ENCODE data around the gene SYPL2. TPM values are rescaled to one million over a fixed set of nuclear protein-coding genes. Genes with fewer than 3 reads are reported as not detected.

The SYPL2 gene
- total RNA-seq (under 1 TPM in 4 of 5 donors, not detected in 1; 0.09 to 0.13 (median 0.11) TPM), total RNA-seq (0 to 0.20 (median 0.04) reads per million in 29 experiments)
- total RNA-seq (2013) = 0.09 TPM

GRCh38 chr1:109466452-109467300 is at the start of gene SYPL2:
Gene SYPL2, plus strand, starts transcription at chr1:109466546. Its CDS starts 298 bp downstream, at chr1:109466844.
- no peak within 1 kb of the TSS for H3K27ac ChIP-seq (ENCODE audit: low read length)
- Mint-ChIP-seq H3K9me3 (no peaks in the 10 kb centered on the region), H3K4me3 (peak within 1 kb of the TSS; percentile 69 to 74 (median 71)), H3K36me3 (no peaks in the 10 kb centered on the region), H3K27ac (no peak within 1 kb of the TSS), H3K27me3 (peaks cover 47 to 66% of the 10 kb centered on the region in 2 donors), H3K4me1 (peaks cover 0 to 9% (median 8%) of the 10 kb centered on the region in 3 donors)
- no peaks in the 10 kb centered on the region for H3K36me3 ChIP-seq (ENCODE audit: control insufficient read depth in 2 of 2, extremely low read depth in 1 of 2, insufficient read depth in 1 of 2, low read length in 1 of 2)
- 2% methylated on average over 75 of the region's 88 CpGs for WGBS (ENCODE audit: insufficient coverage)
- CTCF ChIA-PET = no interaction called here
- peaks cover 0 to 14% of the 10 kb centered on the region in 2 experiments for H3K4me1 ChIP-seq (ENCODE audit: control insufficient read depth in 1 of 2, extremely low read depth in 1 of 2, insufficient read depth in 2 of 2, low read length in 2 of 2)
- DNase-seq (peak in 4 of 35 experiments; percentile 10 to 35 (median 20)), ATAC-seq (replicated peaks in 1 of 4) (peak; percentile 45 to 71 (median 56))
- peaks cover 15 to 59% of the 10 kb centered on the region in 2 experiments for H3K27me3 ChIP-seq (replicated peaks in 1 of 2; ENCODE audit: control insufficient read depth in 2 of 2, extremely low read depth in 1 of 2, insufficient read depth in 2 of 2, low read length in 1 of 2)
- H3K9me3 ChIP-seq = no peaks in the 10 kb centered on the region
- peak within 1 kb of the TSS; percentile 41 to 65 for H3K4me3 ChIP-seq (ENCODE audit: control insufficient read depth in 1 of 2, extremely low read depth in 1 of 2, low read length in 1 of 2)
- POLR2A ChIA-PET = interaction anchor here in 1 of 2 donors (0.6 kb wide), 1 partner anchor 13 kb away, joined by 3 read pairs; no protein-coding TSS in a partner anchor

- no peaks in the 10 kb centered on the region for H3K27me3 Mint-ChIP-seq
- POLR2A ChIA-PET = no interaction called here
- DNase-seq (no peak), ATAC-seq (replicated peaks in 1 of 4) (no peak)
- Histone ChIP-seq H3K9me3 (no peaks in the 10 kb centered on the region), H3K27ac (ENCODE audit: low read length) (peak overlapping the region; percentile 89), H3K4me3 (ENCODE audit: control insufficient read depth in 1 of 2, extremely low read depth in 1 of 2, low read length in 1 of 2) (no peak overlapping the region), H3K27me3 (replicated peaks in 1 of 2; ENCODE audit: control insufficient read depth in 2 of 2, extremely low read depth in 1 of 2, insufficient read depth in 2 of 2, low read length in 1 of 2) (no peaks in the 10 kb centered on the region), H3K4me1 (ENCODE audit: control insufficient read depth in 1 of 2, extremely low read depth in 1 of 2, insufficient read depth in 2 of 2, low read length in 2 of 2) (peaks cover 21 to 25% of the 10 kb centered on the region in 2 experiments), H3K36me3 (ENCODE audit: control insufficient read depth in 2 of 2, extremely low read depth in 1 of 2, insufficient read depth in 1 of 2, low read length in 1 of 2) (peaks cover 2 to 31% of the 10 kb centered on the region in 2 donors)
- CTCF ChIA-PET = interaction anchor here (0.6 to 0.7 kb wide), 2 partner anchors 109 to 396 kb away, joined by 3 to 4 read pairs; no protein-coding TSS in a partner anchor
- H3K9me3 Mint-ChIP-seq = no peaks in the 10 kb centered on the region
- peak overlapping the region in 2 of 3 donors; percentile 21 to 87 for H3K4me3 Mint-ChIP-seq
- H3K36me3 Mint-ChIP-seq = peaks cover 27% of the 10 kb centered on the region
- peak overlapping the region; percentile 56 to 96 for H3K27ac Mint-ChIP-seq
- H3K4me1 Mint-ChIP-seq = peaks cover 48 to 57% (median 53%) of the 10 kb centered on the region in 3 donors
- 69% methylated on average over 2 of the region's 2 CpGs for whole genome bisulfite sequencing (ENCODE audit: insufficient coverage)
These were observed 42.8 kb upstream of the SYPL2 start for GRCh38 chr1:109423498-109423897.

- Mint-ChIP-seq H3K4me3 (peak overlapping the region; percentile 87 to 95 (median 95)), H3K4me1 (peaks cover 43 to 48% (median 47%) of the 10 kb centered on the region in 3 donors), H3K9me3 (no peaks in the 10 kb centered on the region), H3K27me3 (no peaks in the 10 kb centered on the region), H3K27ac (peak overlapping the region; percentile 96 to 97), H3K36me3 (peaks cover 14% of the 10 kb centered on the region)
- Histone ChIP-seq H3K27ac (ENCODE audit: low read length) (peak overlapping the region; percentile 89), H3K4me3 (ENCODE audit: control insufficient read depth in 1 of 2, extremely low read depth in 1 of 2, low read length in 1 of 2) (peak overlapping the region; percentile 88 to 95), H3K27me3 (replicated peaks in 1 of 2; ENCODE audit: control insufficient read depth in 2 of 2, extremely low read depth in 1 of 2, insufficient read depth in 2 of 2, low read length in 1 of 2) (no peaks in the 10 kb centered on the region), H3K9me3 (no peaks in the 10 kb centered on the region), H3K36me3 (ENCODE audit: control insufficient read depth in 2 of 2, extremely low read depth in 1 of 2, insufficient read depth in 1 of 2, low read length in 1 of 2) (peaks cover 2 to 16% of the 10 kb centered on the region in 2 donors), H3K4me1 (ENCODE audit: control insufficient read depth in 1 of 2, extremely low read depth in 1 of 2, insufficient read depth in 2 of 2, low read length in 2 of 2) (peaks cover 21 to 25% of the 10 kb centered on the region in 2 experiments)
- ATAC-seq (replicated peaks in 1 of 4) (peak; percentile 39 to 45 (median 44)), DNase-seq (peak in 30 of 35 experiments; percentile 4 to 77 (median 40))
- POLR2A ChIA-PET = interaction anchor here (0.6 to 1.5 kb wide), 11 partner anchors 8 to 336 kb away, joined by 3 to 8 read pairs (median 3); partner anchors contain the start of gene ATXN7L2 (in 2 of the 2)
- CTCF ChIA-PET = interaction anchor here in 1 of 2 donors (1.0 to 3.6 kb wide), 7 partner anchors 26 to 143 kb away, joined by 4 to 22 read pairs (median 5); partner anchors contain the start of genes AMIGO1, CYB561D1 and PSRC1
- under 1% methylated on average over 25 of the region's 32 CpGs for WGBS (ENCODE audit: insufficient coverage)
These were observed 40.7 kb upstream of the SYPL2 start for GRCh38 chr1:109425391-109426280.

GRCh38 chr1:109426281-109427170 is 39.8 kb upstream of the SYPL2 start, which contains the start of gene PSMA5:
Gene PSMA5, minus strand, starts transcription at chr1:109426448. Its CDS starts 118 bp downstream, at chr1:109426330.
- Histone ChIP-seq H3K4me1 (ENCODE audit: control insufficient read depth in 1 of 2, extremely low read depth in 1 of 2, insufficient read depth in 2 of 2, low read length in 2 of 2) (peaks cover 21 to 25% of the 10 kb centered on the region in 2 experiments), H3K27ac (ENCODE audit: low read length) (peak within 1 kb of the TSS; percentile 89), H3K4me3 (ENCODE audit: control insufficient read depth in 1 of 2, extremely low read depth in 1 of 2, low read length in 1 of 2) (peak within 1 kb of the TSS; percentile 88 to 95), H3K9me3 (no peaks in the 10 kb centered on the region), H3K27me3 (replicated peaks in 1 of 2; ENCODE audit: control insufficient read depth in 2 of 2, extremely low read depth in 1 of 2, insufficient read depth in 2 of 2, low read length in 1 of 2) (no peaks in the 10 kb centered on the region), H3K36me3 (ENCODE audit: control insufficient read depth in 2 of 2, extremely low read depth in 1 of 2, insufficient read depth in 1 of 2, low read length in 1 of 2) (peaks cover 0 to 7% of the 10 kb centered on the region in 2 donors)
- ChIA-PET CTCF (interaction anchor here in 1 of 2 donors (1.1 to 3.6 kb wide), 6 partner anchors 27 to 144 kb away, joined by 4 to 22 read pairs (median 5); partner anchors contain the start of genes AMIGO1, CYB561D1 and PSRC1), POLR2A (interaction anchor here (0.6 to 1.2 kb wide), 5 partner anchors 12 to 336 kb away, joined by 3 to 9 read pairs (median 6); partner anchors contain the start of genes GNAI3 (in 1 of the 2) and SARS1 (in 1 of the 2))
- Mint-ChIP-seq H3K4me3 (peak within 1 kb of the TSS; percentile 87 to 95 (median 95)), H3K4me1 (peaks cover 42 to 48% (median 42%) of the 10 kb centered on the region in 3 donors), H3K9me3 (no peaks in the 10 kb centered on the region), H3K36me3 (peaks cover 13% of the 10 kb centered on the region), H3K27me3 (no peaks in the 10 kb centered on the region), H3K27ac (peak within 1 kb of the TSS; percentile 96 to 97)
- under 1% methylated on average over 39 of the region's 50 CpGs for WGBS (ENCODE audit: insufficient coverage)
- ATAC-seq (replicated peaks in 1 of 4) (peak; percentile 94 to 95 (median 94)), DNase-seq (peak; percentile 82 to 98 (median 95))

GRCh38 chr1:109427171-109427467 is 39.2 kb upstream of the SYPL2 start:
- Mint-ChIP-seq H3K4me3 (peak overlapping the region; percentile 87 to 95 (median 95)), H3K4me1 (peaks cover 39 to 45% (median 39%) of the 10 kb centered on the region in 3 donors), H3K9me3 (no peaks in the 10 kb centered on the region), H3K36me3 (peaks cover 9% of the 10 kb centered on the region), H3K27ac (peak overlapping the region; percentile 96 to 97), H3K27me3 (no peaks in the 10 kb centered on the region)
- Histone ChIP-seq H3K9me3 (no peaks in the 10 kb centered on the region), H3K27me3 (replicated peaks in 1 of 2; ENCODE audit: control insufficient read depth in 2 of 2, extremely low read depth in 1 of 2, insufficient read depth in 2 of 2, low read length in 1 of 2) (no peaks in the 10 kb centered on the region), H3K27ac (ENCODE audit: low read length) (peak overlapping the region; percentile 79), H3K4me1 (ENCODE audit: control insufficient read depth in 1 of 2, extremely low read depth in 1 of 2, insufficient read depth in 2 of 2, low read length in 2 of 2) (peaks cover 21 to 25% of the 10 kb centered on the region in 2 experiments), H3K36me3 (ENCODE audit: control insufficient read depth in 2 of 2, extremely low read depth in 1 of 2, insufficient read depth in 1 of 2, low read length in 1 of 2) (peaks cover 0 to 3% of the 10 kb centered on the region in 2 donors), H3K4me3 (ENCODE audit: control insufficient read depth in 1 of 2, extremely low read depth in 1 of 2, low read length in 1 of 2) (peak overlapping the region; percentile 88 to 95)
- ChIA-PET CTCF (interaction anchor here in 1 of 2 donors (1.6 to 3.6 kb wide), 2 partner anchors 83 to 106 kb away, joined by 5 to 22 read pairs; partner anchors contain the start of gene AMIGO1), POLR2A (interaction anchor here in 1 of 2 donors (1.0 to 1.1 kb wide), 2 partner anchors 122 to 214 kb away, joined by 4 to 9 read pairs; partner anchors contain the start of genes GNAI3 and SARS1)
- peak in 1 of 35 experiments; percentile 39 for DNase-seq
- no CpG with 5 or more reads among the region's 7 CpGs for WGBS (ENCODE audit: insufficient coverage)
- ATAC-seq (replicated peaks in 1 of 4) = no peak

Measured in T-cell (primary cell).